Brain microvascular endothelial cell (primary cell): ENCODE data around the gene CSK.

Experiments
- DNase-seq: peaks from one replicate; pipeline ENCODE4 v3.0.0-alpha.2; 2020
- H3K27ac ChIP-seq: fragments of 250-450 bp; sonication (Bioruptor Pico); 2 replicates; pipeline ENCODE4 v1.5.1; 2020; ENCODE audit warnings: mild to moderate bottlenecking, moderate library complexity
- H3K27me3 ChIP-seq: fragments of 250-450 bp; sonication (Bioruptor Pico); replicated peaks from 2 replicates; pipeline ENCODE4 v1.5.1; 2020; ENCODE audit warnings: mild to moderate bottlenecking
- H3K36me3 ChIP-seq: fragments of 250-450 bp; sonication (Bioruptor Pico); replicated peaks from 2 replicates; pipeline ENCODE4 v1.5.1; 2020; ENCODE audit warnings: mild to moderate bottlenecking
- H3K4me3 ChIP-seq: 2 replicates; pipeline ENCODE4 v1.5.1; 2011; ENCODE audit warnings: low read depth, mild to moderate bottlenecking, control low read depth, low read length, moderate library complexity
- CTCF ChIP-seq: IDR thresholded peaks from 2 replicates; pipeline ENCODE4 v1.5.1; 2011; ENCODE audit warnings: low read depth, mild to moderate bottlenecking, moderate library complexity, low read length, control low read depth, inconsistent platforms; ENCODE audit errors: missing control alignments
- in situ Hi-C: cut with HindIII; loops from 2 replicates; pipeline ENCODE4 v1.10.0; 2017; ENCODE audit warnings: low sequenced_read_pairs, low pct_ligation_motif_present

The CSK gene

GRCh38 chr15:74826364-74826819 lies 44.5 kb downstream of the CSK start, which contains the start of gene CPLX3:
Gene CPLX3, plus strand, starts transcription at chr15:74826627. Its CDS starts 77 bp downstream, at chr15:74826704.
- H3K4me3 ChIP-seq: no peak within 1 kb of the TSS
- DNase-seq: no peak
- no peak for TF ChIP-seq CTCF

DNA sequence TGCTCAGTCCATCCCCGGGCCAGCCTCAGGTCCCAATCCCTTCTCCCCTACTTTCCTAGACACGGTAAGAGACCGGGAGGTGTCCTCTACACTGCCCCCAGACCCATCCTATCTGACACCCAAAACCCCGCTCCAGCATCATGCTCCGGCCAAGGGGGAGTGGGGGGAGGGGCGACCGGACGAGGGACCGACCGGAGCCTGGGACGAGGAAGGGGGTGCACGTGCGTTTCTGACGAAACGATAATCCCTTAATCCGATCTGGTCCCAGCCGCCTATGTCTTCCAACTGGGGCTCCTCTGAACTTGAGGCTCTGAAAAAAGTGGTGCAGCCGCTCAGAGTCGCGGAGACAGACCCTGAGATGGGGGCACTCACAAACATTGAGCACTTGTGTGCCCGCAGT lies 45.0 kb downstream of the CSK start:
- H3K36me3 ChIP-seq: no peaks in the 10 kb centered on the region
- no peak overlapping the region for H3K4me3 ChIP-seq
- DNase-seq: no peak
- no peak overlapping the region for H3K27ac ChIP-seq
- H3K27me3 ChIP-seq: peaks cover 24% of the 10 kb centered on the region
- in situ Hi-C loops: no loop called here
- no peak for TF ChIP-seq CTCF

More at GRCh38 chr15:74826364-74826819, 44.5 kb downstream of the CSK start, which contains the start of gene CPLX3:
- Histone ChIP-seq H3K27ac (no peak within 1 kb of the TSS), H3K27me3 (peaks cover 24% of the 10 kb centered on the region), H3K36me3 (no peaks in the 10 kb centered on the region)
- in situ Hi-C loops: no loop called here

DNA sequence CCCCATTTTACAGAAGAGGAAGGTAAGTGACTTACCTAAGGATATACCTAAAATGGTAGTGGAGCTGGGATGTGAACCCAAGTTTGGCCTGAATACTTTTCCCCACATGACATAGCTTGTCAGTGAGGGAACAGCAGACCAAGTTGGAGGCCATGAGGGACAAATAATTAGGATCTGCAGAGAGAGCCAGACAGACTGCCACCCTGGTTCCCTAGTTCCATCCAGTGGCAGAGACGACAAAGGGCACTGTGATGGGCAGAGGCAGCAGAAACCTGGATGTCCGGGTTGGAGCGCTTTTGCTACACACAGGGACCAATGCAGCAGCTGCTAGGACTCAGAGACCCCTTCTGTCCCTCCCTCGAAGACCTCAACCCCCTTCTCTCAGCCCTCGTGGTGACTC lies 45.7 kb downstream of the CSK start:
- H3K36me3 ChIP-seq: no peaks in the 10 kb centered on the region
- in situ Hi-C loops: no loop called here
- TF ChIP-seq CTCF: no peak
- DNase-seq: no peak
- H3K4me3 ChIP-seq: no peak overlapping the region
- no peak overlapping the region for H3K27ac ChIP-seq
- H3K27me3 ChIP-seq: peaks cover 24% of the 10 kb centered on the region

DNA sequence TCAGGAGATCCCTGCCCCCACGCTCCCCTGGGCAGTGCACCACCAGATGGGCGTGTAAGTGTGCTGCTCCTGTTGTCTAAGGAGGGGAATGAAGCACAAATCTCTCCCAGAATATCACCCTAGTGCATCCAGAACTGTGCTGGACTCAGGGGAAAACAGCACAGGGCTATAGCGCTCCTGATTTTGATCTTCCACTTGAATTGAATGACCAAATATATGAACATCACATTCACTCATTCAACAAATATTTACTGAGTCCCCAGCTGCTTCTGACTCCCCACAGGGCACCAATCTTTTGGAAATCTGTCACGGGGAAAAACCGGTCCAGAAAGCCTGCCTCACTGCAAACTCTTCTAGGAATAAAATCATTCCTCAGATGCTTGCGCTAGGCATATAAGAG lies 47.0 kb downstream of the CSK start:
- TF ChIP-seq CTCF: no peak
- Histone ChIP-seq H3K27ac (no peak overlapping the region), H3K36me3 (no peaks in the 10 kb centered on the region), H3K27me3 (peaks cover 24% of the 10 kb centered on the region), H3K4me3 (no peak overlapping the region)
- in situ Hi-C loops: no loop called here
- no peak for DNase-seq

DNA sequence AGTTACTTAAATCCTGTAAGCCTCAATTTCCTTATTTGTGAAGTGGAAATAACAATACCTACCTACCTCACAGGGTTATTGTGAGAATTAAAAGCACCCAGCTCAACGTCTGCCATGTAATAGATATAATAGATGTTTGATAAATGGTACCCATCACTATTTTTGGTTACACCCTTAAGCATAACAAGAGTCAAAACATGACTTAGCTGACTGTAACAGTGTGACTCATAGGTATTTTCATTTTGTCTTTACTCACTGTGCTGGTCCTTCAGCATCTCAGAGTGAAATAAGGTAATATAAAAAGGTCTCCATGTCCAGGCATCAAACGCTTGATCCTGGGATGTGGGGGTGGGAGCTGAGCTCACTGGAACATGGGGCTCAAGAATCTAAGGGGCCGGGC lies 47.6 kb downstream of the CSK start:
- no peak for TF ChIP-seq CTCF
- no peak for DNase-seq
- no peak overlapping the region for H3K4me3 ChIP-seq
- in situ Hi-C loops: no loop called here
- peaks cover 24% of the 10 kb centered on the region for H3K27me3 ChIP-seq
- no peak overlapping the region for H3K27ac ChIP-seq
- H3K36me3 ChIP-seq: no peaks in the 10 kb centered on the region

GRCh38 chr15:74829991-74830390 lies 48.1 kb downstream of the CSK start:
- no peak for DNase-seq
- no peak overlapping the region for H3K4me3 ChIP-seq
- in situ Hi-C loops: no loop called here
- no peaks in the 10 kb centered on the region for H3K36me3 ChIP-seq
- TF ChIP-seq CTCF: no peak
- peaks cover 24% of the 10 kb centered on the region for H3K27me3 ChIP-seq
- H3K27ac ChIP-seq: no peak overlapping the region
